GM23338 (cell line): ENCODE results near the gene RUBCN. TPM values are rescaled to one million over a fixed set of nuclear protein-coding genes. Genes with fewer than 3 reads are reported as not detected.
A peak's percentile ranks its signal among the peaks of the same experiment; 100 is the strongest.

Experiments used
- ATAC-seq: fragments of 200-7000 bp; cut with Tn5 transposase; 3 replicates; pipeline ENCODE4 v1.9.1; 2020
- DNase-seq: peaks from one replicate; pipeline ENCODE4 v3.0.0-alpha.2; 2015; ENCODE audit warnings: low spot score
- H2AFZ ChIP-seq: fragments of 200-600 bp; sonication (generic); 2 replicates; pipeline ENCODE4 v1.8.0; 2016; ENCODE audit warnings: antibody characterized with exemption, mild to moderate bottlenecking, moderate library complexity
- H3F3A ChIP-seq: fragments of 200-600 bp; sonication (generic); replicated peaks from 2 replicates; pipeline ENCODE4 v1.8.0; 2017; ENCODE audit warnings: antibody characterized with exemption, mixed run types, low read depth
- H3K27ac ChIP-seq: fragments of 200-600 bp; sonication (generic); 2 replicates; pipeline ENCODE4 v1.6.1; 2016; ENCODE audit warnings: low read depth
- H3K27me3 ChIP-seq: fragments of 200-600 bp; sonication (generic); 2 replicates; pipeline ENCODE4 v1.8.0; 2016; ENCODE audit warnings: mild to moderate bottlenecking, mixed run types, moderate library complexity; ENCODE audit not compliant: insufficient read depth
- H3K36me3 ChIP-seq: fragments of 200-600 bp; sonication (generic); 2 replicates; pipeline ENCODE4 v1.8.0; 2016; ENCODE audit warnings: mild to moderate bottlenecking; ENCODE audit not compliant: insufficient read depth
- H3K4me1 ChIP-seq: fragments of 200-600 bp; sonication (generic); 2 replicates; pipeline ENCODE4 v1.8.0; 2016; ENCODE audit warnings: mild to moderate bottlenecking, moderate library complexity; ENCODE audit not compliant: insufficient read depth
- H3K4me2 ChIP-seq: fragments of 200-600 bp; sonication (generic); 2 replicates; pipeline ENCODE4 v1.7.1; 2017; ENCODE audit warnings: mixed run types
- H3K4me3 ChIP-seq: fragments of 200-600 bp; sonication (generic); 2 replicates; pipeline ENCODE4 v1.6.1; 2016; ENCODE audit warnings: mixed run types
- H3K79me2 ChIP-seq: fragments of 200-600 bp; sonication (generic); replicated peaks from 2 replicates; pipeline ENCODE4 v1.8.0; 2017; ENCODE audit warnings: mild to moderate bottlenecking; ENCODE audit not compliant: insufficient read depth
- H3K9me2 ChIP-seq: fragments of 200-600 bp; sonication (generic); 2 replicates; pipeline ENCODE4 v1.8.0; 2017; ENCODE audit not compliant: insufficient read depth
- H4K20me1 ChIP-seq: fragments of 200-600 bp; sonication (generic); replicated peaks from 2 replicates; pipeline ENCODE4 v1.8.0; 2017; ENCODE audit warnings: mild to moderate bottlenecking; ENCODE audit not compliant: insufficient read depth
- H3K27ac Mint-ChIP-seq: 2 replicates; pipeline ENCODE4 v1.8.0; 2020; ENCODE audit warnings: inconsistent platforms, mild to moderate bottlenecking, moderate library complexity, mixed read lengths
- H3K27me3 Mint-ChIP-seq: 3 replicates; pipeline ENCODE4 v1.8.0; 2022; ENCODE audit warnings: low read depth, mild to moderate bottlenecking, moderate library complexity, mixed read lengths, inconsistent platforms; ENCODE audit not compliant: insufficient read depth, poor library complexity
- H3K36me3 Mint-ChIP-seq: 3 replicates; pipeline ENCODE4 v1.8.0; 2021; ENCODE audit warnings: low read depth, mild to moderate bottlenecking, inconsistent platforms, moderate library complexity, mixed read lengths
- H3K4me1 Mint-ChIP-seq: 3 replicates; pipeline ENCODE4 v1.8.0; 2020; ENCODE audit warnings: mild to moderate bottlenecking, inconsistent platforms, mixed read lengths
- H3K4me3 Mint-ChIP-seq: 3 replicates; pipeline ENCODE4 v1.8.0; 2021; ENCODE audit warnings: moderate library complexity, mild to moderate bottlenecking, inconsistent platforms, mixed read lengths
- H3K9me3 Mint-ChIP-seq: 3 replicates; pipeline ENCODE4 v1.8.0; 2020; ENCODE audit warnings: moderate library complexity, mild to moderate bottlenecking, inconsistent platforms, mixed read lengths
- CREB1 ChIP-seq: fragments of 250-450 bp; sonication (Bioruptor Pico); IDR thresholded peaks from 2 replicates; pipeline ENCODE4 v1.5.0; 2020; ENCODE audit warnings: low read depth, mild to moderate bottlenecking, moderate library complexity
- JUNB ChIP-seq: IDR thresholded peaks from one replicate; pipeline ENCODE4 v1.6.1; 2016; ENCODE audit warnings: antibody characterized with exemption; ENCODE audit not compliant: unreplicated experiment
- POLR2AphosphoS5 ChIP-seq: IDR thresholded peaks from 2 replicates; pipeline ENCODE4 v1.6.1; 2016; ENCODE audit warnings: antibody characterized with exemption, low read depth
- STAT1 ChIP-seq: IDR thresholded peaks from one replicate; pipeline ENCODE4 v1.6.1; 2016; ENCODE audit warnings: antibody characterized with exemption; ENCODE audit not compliant: unreplicated experiment
- ZNF114 ChIP-seq: fragments of 250-450 bp; sonication (Bioruptor Pico); IDR thresholded peaks from 2 replicates; pipeline ENCODE4 v1.5.0; 2020; ENCODE audit warnings: mild to moderate bottlenecking, moderate library complexity
- ZNF331 ChIP-seq: fragments of 250-450 bp; sonication (Bioruptor Pico); IDR thresholded peaks from 2 replicates; pipeline ENCODE4 v1.5.0; 2020; ENCODE audit warnings: low read depth, mild to moderate bottlenecking, moderate library complexity
- polyA plus RNA-seq: library from polyadenylated mRNA; unstranded; fragments of >200 nt; fragmentation: Nextera tagmentation; extraction: Ambion mirVana; gene quantifications from 2 replicates; pipeline ENCODE4 v1.2.1, GENCODE V29; 2016
- total RNA-seq: library from RNA; depleted of rRNA; stranded (reverse); fragments of >200 nt; shearing (Covaris generic); gene quantifications from 2 replicates; pipeline ENCODE4 v1.2.3, GENCODE V29; 2014
- TF ChIP-seq, protein P1 (sequence below): fragments of 250-450 bp; sonication (Bioruptor Pico); IDR thresholded peaks from 2 replicates; pipeline ENCODE4 v1.5.0; 2020; ENCODE audit warnings: mild to moderate bottlenecking, moderate library complexity

The RUBCN gene
- total and polyA plus RNA-seq, 2 experiments from 2014 or later: 13.1 to 33.2 TPM

DNA sequence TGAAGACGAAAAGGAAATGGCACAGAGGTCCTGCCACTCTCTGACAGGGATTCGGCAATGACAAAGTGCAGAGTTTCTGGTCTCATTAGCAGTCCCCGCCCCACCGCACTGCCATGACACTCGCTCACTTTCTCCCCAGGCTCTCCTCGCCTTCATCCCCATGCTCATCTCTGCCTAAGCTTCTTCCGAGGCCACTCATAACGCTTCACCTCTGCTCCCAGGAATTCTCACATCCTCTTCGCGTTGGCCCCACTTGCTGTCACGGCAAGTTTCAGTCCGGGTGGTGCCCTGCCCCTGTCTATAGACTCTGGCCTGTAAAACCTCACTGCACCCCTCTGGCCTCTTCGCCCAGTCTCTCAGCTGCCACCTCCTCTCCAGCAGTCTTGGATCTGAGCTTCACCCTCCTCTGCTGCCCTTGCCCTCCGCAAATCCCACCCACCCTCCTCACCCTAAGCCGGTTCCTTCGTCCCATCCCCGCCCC is 654 bp downstream of the RUBCN start:
- peak; percentile 51 for DNase-seq
- H2AFZ ChIP-seq: no peak overlapping the region
- H3K36me3 ChIP-seq: no peaks in the 10 kb centered on the region
- Mint-ChIP-seq H3K27me3 (peaks cover 9% of the 10 kb centered on the region), H3K4me3 (peak overlapping the region; percentile 87), H3K9me3 (no peaks in the 10 kb centered on the region), H3K27ac (no peak overlapping the region), H3K4me1 (peaks cover 16% of the 10 kb centered on the region), H3K36me3 (no peaks in the 10 kb centered on the region; the same call in 2 of the 3 replicates)
- peaks cover 7% of the 10 kb centered on the region for H4K20me1 ChIP-seq
- peak overlapping the region; percentile 75 for H3K4me3 ChIP-seq
- no peaks in the 10 kb centered on the region for H3K9me2 ChIP-seq
- no peak overlapping the region for H3K27ac ChIP-seq
- ATAC-seq: peak; percentile 2; the same call in 2 of the 3 replicates
- TF ChIP-seq ZNF114 (CRISPR knock-in tag) (no peak), POLR2AphosphoS5 (no peak), STAT1 (no peak), JUNB (no peak), CREB1 (no peak), ZNF331 (CRISPR knock-in tag) (no peak)
- TF ChIP-seq, protein P1, sequence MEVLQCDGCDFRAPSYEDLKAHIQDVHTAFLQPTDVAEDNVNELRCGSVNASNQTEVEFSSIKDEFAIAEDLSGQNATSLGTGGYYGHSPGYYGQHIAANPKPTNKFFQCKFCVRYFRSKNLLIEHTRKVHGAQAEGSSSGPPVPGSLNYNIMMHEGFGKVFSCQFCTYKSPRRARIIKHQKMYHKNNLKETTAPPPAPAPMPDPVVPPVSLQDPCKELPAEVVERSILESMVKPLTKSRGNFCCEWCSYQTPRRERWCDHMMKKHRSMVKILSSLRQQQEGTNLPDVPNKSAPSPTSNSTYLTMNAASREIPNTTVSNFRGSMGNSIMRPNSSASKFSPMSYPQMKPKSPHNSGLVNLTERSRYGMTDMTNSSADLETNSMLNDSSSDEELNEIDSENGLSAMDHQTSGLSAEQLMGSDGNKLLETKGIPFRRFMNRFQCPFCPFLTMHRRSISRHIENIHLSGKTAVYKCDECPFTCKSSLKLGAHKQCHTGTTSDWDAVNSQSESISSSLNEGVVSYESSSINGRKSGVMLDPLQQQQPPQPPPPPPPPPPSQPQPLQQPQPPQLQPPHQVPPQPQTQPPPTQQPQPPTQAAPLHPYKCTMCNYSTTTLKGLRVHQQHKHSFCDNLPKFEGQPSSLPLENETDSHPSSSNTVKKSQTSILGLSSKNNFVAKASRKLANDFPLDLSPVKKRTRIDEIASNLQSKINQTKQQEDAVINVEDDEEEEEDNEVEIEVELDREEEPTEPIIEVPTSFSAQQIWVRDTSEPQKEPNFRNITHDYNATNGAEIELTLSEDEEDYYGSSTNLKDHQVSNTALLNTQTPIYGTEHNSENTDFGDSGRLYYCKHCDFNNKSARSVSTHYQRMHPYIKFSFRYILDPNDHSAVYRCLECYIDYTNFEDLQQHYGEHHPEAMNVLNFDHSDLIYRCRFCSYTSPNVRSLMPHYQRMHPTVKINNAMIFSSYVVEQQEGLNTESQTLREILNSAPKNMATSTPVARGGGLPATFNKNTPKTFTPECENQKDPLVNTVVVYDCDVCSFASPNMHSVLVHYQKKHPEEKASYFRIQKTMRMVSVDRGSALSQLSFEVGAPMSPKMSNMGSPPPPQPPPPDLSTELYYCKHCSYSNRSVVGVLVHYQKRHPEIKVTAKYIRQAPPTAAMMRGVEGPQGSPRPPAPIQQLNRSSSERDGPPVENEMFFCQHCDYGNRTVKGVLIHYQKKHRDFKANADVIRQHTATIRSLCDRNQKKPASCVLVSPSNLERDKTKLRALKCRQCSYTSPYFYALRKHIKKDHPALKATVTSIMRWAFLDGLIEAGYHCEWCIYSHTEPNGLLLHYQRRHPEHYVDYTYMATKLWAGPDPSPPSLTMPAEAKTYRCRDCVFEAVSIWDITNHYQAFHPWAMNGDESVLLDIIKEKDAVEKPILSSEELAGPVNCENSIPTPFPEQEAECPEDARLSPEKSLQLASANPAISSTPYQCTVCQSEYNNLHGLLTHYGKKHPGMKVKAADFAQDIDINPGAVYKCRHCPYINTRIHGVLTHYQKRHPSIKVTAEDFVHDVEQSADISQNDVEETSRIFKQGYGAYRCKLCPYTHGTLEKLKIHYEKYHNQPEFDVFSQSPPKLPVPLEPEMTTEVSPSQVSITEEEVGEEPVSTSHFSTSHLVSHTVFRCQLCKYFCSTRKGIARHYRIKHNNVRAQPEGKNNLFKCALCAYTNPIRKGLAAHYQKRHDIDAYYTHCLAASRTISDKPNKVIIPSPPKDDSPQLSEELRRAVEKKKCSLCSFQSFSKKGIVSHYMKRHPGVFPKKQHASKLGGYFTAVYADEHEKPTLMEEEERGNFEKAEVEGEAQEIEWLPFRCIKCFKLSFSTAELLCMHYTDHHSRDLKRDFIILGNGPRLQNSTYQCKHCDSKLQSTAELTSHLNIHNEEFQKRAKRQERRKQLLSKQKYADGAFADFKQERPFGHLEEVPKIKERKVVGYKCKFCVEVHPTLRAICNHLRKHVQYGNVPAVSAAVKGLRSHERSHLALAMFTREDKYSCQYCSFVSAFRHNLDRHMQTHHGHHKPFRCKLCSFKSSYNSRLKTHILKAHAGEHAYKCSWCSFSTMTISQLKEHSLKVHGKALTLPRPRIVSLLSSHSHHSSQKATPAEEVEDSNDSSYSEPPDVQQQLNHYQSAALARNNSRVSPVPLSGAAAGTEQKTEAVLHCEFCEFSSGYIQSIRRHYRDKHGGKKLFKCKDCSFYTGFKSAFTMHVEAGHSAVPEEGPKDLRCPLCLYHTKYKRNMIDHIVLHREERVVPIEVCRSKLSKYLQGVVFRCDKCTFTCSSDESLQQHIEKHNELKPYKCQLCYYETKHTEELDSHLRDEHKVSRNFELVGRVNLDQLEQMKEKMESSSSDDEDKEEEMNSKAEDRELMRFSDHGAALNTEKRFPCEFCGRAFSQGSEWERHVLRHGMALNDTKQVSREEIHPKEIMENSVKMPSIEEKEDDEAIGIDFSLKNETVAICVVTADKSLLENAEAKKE: no peak
- H3K4me1 ChIP-seq: peaks cover 8% of the 10 kb centered on the region; the same call in 1 of the 2 replicates
- no peaks in the 10 kb centered on the region for H3K27me3 ChIP-seq
- H3F3A ChIP-seq: peaks cover 7% of the 10 kb centered on the region; the same call in 1 of the 2 replicates
- peak overlapping the region; percentile 96 for H3K4me2 ChIP-seq
- H3K79me2 ChIP-seq: peaks cover 29% of the 10 kb centered on the region
